Left lobe of liver (tissue), 2 donors: ENCODE data around the gene HOXA13. TPM values are rescaled to one million over a fixed set of nuclear protein-coding genes. Genes with fewer than 3 reads are reported as not detected.

Source experiments
- ATAC-seq: fragments of 200-7000 bp; cut with Tn5 transposase; one replicate; pipeline ENCODE4 v1.9.1; 2020; ENCODE audit warnings: mild to moderate bottlenecking, moderate library complexity
- DNase-seq: peaks from one replicate; pipeline ENCODE4 v3.0.0-alpha.2; 2020; ENCODE audit warnings: low spot score
- total RNA-seq: library from RNA; stranded (reverse); gene quantifications from one replicate; pipeline ENCODE4 v1.2.1, GENCODE V29; 2021
- donor health status: DM: no; HTN: no; CAD: no; lungs with moderate emphysema.
- donor health status: DM: no; HTN: yes; CAD: no.

The HOXA13 gene
- total RNA-seq, 1 donor from 2014 or later, result 0.03 TPM

- ATAC-seq, result no peak
- DNase-seq, result no peak
These were observed 9.1 kb upstream of the HOXA13 start for GRCh38 chr7:27208998-27209397.

GRCh38 chr7:27207348-27207985, 7.6 kb upstream of the HOXA13 start:
- ATAC-seq, result no peak
- peak; percentile 6 for DNase-seq

- ATAC-seq, result no peak
- DNase-seq, result no peak
These were observed 5.7 kb upstream of the HOXA13 start for GRCh38 chr7:27205325-27206280.

GRCh38 chr7:27204851-27205322, 5.0 kb upstream of the HOXA13 start:
- DNase-seq, result peak; percentile 43
- no peak for ATAC-seq

GRCh38 chr7:27203964-27204594, 4.2 kb upstream of the HOXA13 start:
- DNase-seq (peak; percentile 2), ATAC-seq (no peak)

GRCh38 chr7:27203365-27203953, 3.6 kb upstream of the HOXA13 start:
- peak; percentile 15 for DNase-seq
- ATAC-seq, result no peak

- ATAC-seq (no peak), DNase-seq (no peak)
These were observed 2.9 kb upstream of the HOXA13 start for GRCh38 chr7:27202862-27203134.

- DNase-seq (peak; percentile 39), ATAC-seq (peak; percentile 10)
These were observed 2.3 kb upstream of the HOXA13 start for GRCh38 chr7:27202018-27202861.

- ATAC-seq (peak; percentile 29), DNase-seq (peak; percentile 38)
These were observed 1.7 kb upstream of the HOXA13 start for GRCh38 chr7:27201580-27202017.

GRCh38 chr7:27200761-27201579, 1.1 kb upstream of the HOXA13 start:
- ATAC-seq, result peak; percentile 50
- peak; percentile 30 for DNase-seq

- ATAC-seq, result no peak
These were observed 755 bp downstream of the HOXA13 start for GRCh38 chr7:27198871-27199801.

GRCh38 chr7:27198138-27198841, 1.6 kb downstream of the HOXA13 start:
- DNase-seq (peak; percentile 37), ATAC-seq (no peak)

More at GRCh38 chr7:27198871-27199801, 755 bp downstream of the HOXA13 start:
- peak; percentile 38 for DNase-seq

- ATAC-seq (no peak), DNase-seq (no peak)
These were observed 2.5 kb downstream of the HOXA13 start for GRCh38 chr7:27197137-27198042.

GRCh38 chr7:27196287-27196767, 3.6 kb downstream of the HOXA13 start:
- DNase-seq, result peak; percentile 78
- ATAC-seq, result peak; percentile 78

- no peak for ATAC-seq
These were observed 5.1 kb downstream of the HOXA13 start for GRCh38 chr7:27194686-27195379.

GRCh38 chr7:27194002-27194352, 5.9 kb downstream of the HOXA13 start:
- DNase-seq (no peak), ATAC-seq (no peak)

More at GRCh38 chr7:27194686-27195379, 5.1 kb downstream of the HOXA13 start:
- no peak for DNase-seq
